Measurements from ENCODE around the gene ABI2.
"Not testable (repeated sequence)": the region's sequence is repeated elsewhere in the genome, so short reads cannot be mapped to it uniquely, and the experiment has no call there.

The ABI2 gene

DNA sequence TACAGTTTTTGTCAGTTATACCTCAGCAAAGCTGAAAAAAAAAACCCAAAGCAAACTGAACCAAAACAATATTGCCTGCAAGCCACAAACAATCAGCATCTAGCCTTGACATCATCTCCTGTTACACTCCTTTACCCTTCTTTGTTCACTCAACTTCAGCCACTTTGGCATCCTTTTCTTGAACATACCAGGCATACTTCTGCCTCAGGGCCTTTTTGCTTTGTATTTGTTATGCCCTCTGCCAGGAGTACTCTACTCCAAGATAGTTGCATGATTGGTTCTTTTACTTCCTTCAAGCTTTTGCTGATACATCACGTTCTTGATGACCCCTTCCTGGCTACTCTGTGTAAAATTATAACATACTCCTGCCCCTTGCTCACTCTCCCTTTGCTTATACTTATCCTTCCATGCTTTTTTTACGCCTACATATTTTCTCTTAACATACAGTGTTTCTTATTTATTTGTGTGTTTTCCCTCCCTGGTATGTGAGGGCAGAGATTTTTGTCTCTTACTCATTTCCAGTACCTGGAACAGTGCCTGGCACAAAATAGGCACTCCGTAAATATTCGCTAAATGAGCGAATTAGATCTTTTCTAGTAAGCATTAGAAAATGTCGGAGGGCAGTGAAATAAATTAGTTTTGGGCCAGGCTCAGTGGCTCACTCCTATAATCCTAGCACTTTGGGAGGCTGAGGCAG, 12.7 kb downstream of the ABI2 start:
- DNase-seq (ENCODE audit: low read depth) = peak; percentile 55
- TF ChIP-seq CTCF (IDR thresholded peaks at IDR 0.05; ENCODE audit: control insufficient read depth, insufficient read depth, low read depth, low read length, missing control alignments) = no peak
- no peak overlapping the region for H3K4me3 ChIP-seq (ENCODE audit: control insufficient read depth, low read depth, low read length)

DNA sequence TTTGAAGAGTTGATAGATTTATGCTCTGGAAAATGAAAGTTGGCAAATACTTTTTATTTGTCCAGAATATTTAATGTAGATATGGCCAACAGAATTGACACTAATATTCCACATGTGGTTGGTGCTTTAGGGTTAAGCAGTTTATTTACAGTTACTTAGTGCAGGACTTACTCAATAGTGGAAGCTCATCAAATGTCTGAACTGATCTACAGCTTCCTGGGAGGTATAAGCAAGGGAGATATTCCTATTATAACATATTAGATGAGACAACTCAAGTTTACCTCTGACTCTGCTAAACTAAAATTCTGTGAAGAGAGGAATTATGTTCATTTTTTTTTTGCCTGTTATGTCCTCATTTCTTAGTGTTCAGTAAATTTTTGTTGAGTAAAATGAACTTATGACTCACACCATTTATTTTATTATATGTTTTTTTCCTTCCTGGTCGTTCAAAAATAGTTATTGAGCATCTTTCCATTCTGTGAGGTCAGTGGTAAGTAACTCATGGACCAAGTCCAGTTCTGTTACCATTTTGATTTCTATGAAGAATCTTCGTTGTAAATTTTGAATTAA, 13.6 kb downstream of the ABI2 start:
- H3K4me3 ChIP-seq (ENCODE audit: control insufficient read depth, low read depth, low read length) = no peak overlapping the region
- no peak for TF ChIP-seq CTCF (IDR thresholded peaks at IDR 0.05; ENCODE audit: control insufficient read depth, insufficient read depth, low read depth, low read length, missing control alignments)
- DNase-seq (ENCODE audit: low read depth) = no peak

DNA sequence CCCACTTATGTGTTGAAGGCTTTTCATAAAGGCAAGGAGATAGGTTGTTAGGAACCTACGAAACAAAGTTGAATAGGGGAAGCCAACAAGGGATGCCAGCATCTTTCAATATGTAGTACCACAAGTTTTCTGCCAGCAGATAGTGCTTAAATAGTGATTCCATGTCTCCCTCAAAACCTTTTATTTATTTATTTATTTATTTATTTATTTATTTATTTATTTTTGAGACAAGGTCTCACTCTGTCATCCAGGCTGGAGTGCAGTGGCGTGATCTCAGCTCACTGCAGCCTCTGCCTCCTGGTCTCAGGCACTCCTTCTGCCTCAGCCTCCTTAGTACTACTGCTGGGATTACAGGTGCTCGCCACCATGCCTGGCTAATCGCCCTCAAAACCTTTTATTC, 14.2 kb downstream of the ABI2 start:
- not testable (repeated sequence) for H3K4me3 ChIP-seq (ENCODE audit: control insufficient read depth, low read depth, low read length)

GRCh38 chr2:203344667-203345066, 16.5 kb downstream of the ABI2 start:
- TF ChIP-seq CTCF (IDR thresholded peaks at IDR 0.05; ENCODE audit: control insufficient read depth, insufficient read depth, low read depth, low read length, missing control alignments) = no peak
- no peak for DNase-seq (ENCODE audit: low read depth)
- H3K4me3 ChIP-seq (ENCODE audit: control insufficient read depth, low read depth, low read length) = no peak overlapping the region

More for the DNA sequence above, 14.2 kb downstream of the ABI2 start:
- DNase-seq (ENCODE audit: low read depth) = not testable (repeated sequence)

GRCh38 chr2:203346612-203347011, 18.4 kb downstream of the ABI2 start:
- DNase-seq (ENCODE audit: low read depth) = no peak
- H3K4me3 ChIP-seq (ENCODE audit: control insufficient read depth, low read depth, low read length) = no peak overlapping the region
- TF ChIP-seq CTCF (IDR thresholded peaks at IDR 0.05; ENCODE audit: control insufficient read depth, insufficient read depth, low read depth, low read length, missing control alignments) = no peak

DNA sequence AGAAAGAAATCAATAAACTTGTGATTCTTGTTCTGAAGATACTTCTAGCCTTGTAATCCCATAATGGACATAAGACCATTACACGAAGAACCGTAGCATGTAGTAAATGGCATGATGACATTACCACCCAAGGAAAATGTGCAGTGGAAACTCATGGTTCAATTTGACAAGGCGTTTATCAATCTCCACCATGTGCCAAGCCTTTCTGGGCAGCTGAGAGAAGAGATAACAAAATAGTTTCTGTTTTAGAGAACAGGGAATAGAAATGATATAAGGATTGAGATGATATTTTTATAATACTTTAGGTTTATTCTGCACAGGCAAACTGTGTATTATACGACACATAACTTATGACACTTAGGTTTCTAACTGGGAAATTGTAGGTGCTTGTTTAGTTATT, 19.2 kb downstream of the ABI2 start:
- no peak for TF ChIP-seq CTCF (IDR thresholded peaks at IDR 0.05; ENCODE audit: control insufficient read depth, insufficient read depth, low read depth, low read length, missing control alignments)
- no peak for DNase-seq (ENCODE audit: low read depth)
- H3K4me3 ChIP-seq (ENCODE audit: control insufficient read depth, low read depth, low read length) = no peak overlapping the region

DNA sequence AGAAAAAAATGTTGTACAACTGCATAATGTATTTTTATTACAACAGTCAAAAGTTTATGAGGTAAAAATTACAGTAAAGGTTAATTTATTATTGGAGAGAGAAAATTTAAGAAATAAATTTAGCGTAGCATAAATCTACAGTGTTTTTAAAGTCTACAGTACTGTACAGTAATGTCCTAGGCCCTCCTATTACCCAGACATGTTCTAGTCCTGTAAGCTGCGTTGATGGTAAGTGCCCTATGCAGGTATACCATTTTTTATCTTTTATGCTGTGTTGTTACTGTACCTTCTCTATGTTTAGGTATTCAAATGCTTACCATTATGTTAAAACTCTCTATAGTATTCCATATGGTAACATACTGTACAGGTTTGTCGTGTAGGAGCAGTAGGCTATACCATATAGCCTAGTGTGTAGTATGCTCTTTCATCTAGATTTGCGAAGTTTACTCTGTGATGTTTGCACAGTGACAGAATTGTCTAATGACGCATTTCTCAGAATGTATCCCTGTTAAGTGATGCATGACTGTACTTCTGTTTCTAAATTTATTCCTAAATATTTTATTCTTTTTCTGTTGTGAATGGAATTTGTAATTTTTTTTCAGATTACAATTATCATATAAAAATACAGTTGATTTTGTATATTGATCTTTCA, 24.5 kb downstream of the ABI2 start:
- no peak for DNase-seq (ENCODE audit: low read depth)
- H3K4me3 ChIP-seq (ENCODE audit: control insufficient read depth, low read depth, low read length) = no peak overlapping the region
- TF ChIP-seq CTCF (IDR thresholded peaks at IDR 0.05; ENCODE audit: control insufficient read depth, insufficient read depth, low read depth, low read length, missing control alignments) = no peak

All from AG09309 (cell line).